B cell (primary cell): ENCODE results near the gene EIF2B2.

Source experiments
- CTCF ChIP-seq: fragments of 200-600 bp; IDR thresholded peaks from one replicate; pipeline ENCODE4 v1.8.0; 2022; ENCODE audit warnings: antibody characterized with exemption, mild to moderate bottlenecking
- EZH2 ChIP-seq: IDR thresholded peaks from 2 replicates; pipeline ENCODE4 v1.6.1; 2012; ENCODE audit warnings: borderline replicate concordance, low read depth, mild to moderate bottlenecking, moderate library complexity, low read length; ENCODE audit not compliant: insufficient read depth, poor library complexity, severe bottlenecking

- TF ChIP-seq CTCF: no peak
- TF ChIP-seq EZH2: no peak
Observed at GRCh38 chr14:75044752-75045151, 42.0 kb downstream of the EIF2B2 start.
